ENCODE data around the gene PPFIBP1. TPM values are rescaled to one million over a fixed set of nuclear protein-coding genes. Genes with fewer than 3 reads are reported as not detected.
"Not testable (repeated sequence)": the region's sequence is repeated elsewhere in the genome, so short reads cannot be mapped to it uniquely, and the experiment has no call there.

The PPFIBP1 gene
- total RNA-seq, 1 donor from 2014 or later, result 69.3 TPM

GRCh38 chr12:27555925-27556778 is 32.1 kb downstream of the PPFIBP1 start:
- FAIRE-seq, result no peak
- no peak for DNase-seq (ENCODE audit: low spot score in 2 of 2)

GRCh38 chr12:27560126-27560525 is 36.1 kb downstream of the PPFIBP1 start:
- no peak for DNase-seq (ENCODE audit: low spot score in 2 of 2)
- no peak for FAIRE-seq

- FAIRE-seq (no peak), DNase-seq (ENCODE audit: low spot score in 2 of 2) (no peak)
Measured at GRCh38 chr12:27561535-27562350, 37.7 kb downstream of the PPFIBP1 start.

- DNase-seq (ENCODE audit: low spot score in 2 of 2) (no peak), FAIRE-seq (no peak)
Measured at GRCh38 chr12:27564612-27565213, 40.7 kb downstream of the PPFIBP1 start.

GRCh38 chr12:27566159-27566558 is 42.2 kb downstream of the PPFIBP1 start:
- DNase-seq (ENCODE audit: low spot score in 2 of 2), result no peak

GRCh38 chr12:27566626-27567025 is 42.6 kb downstream of the PPFIBP1 start:
- FAIRE-seq, result no peak
- no peak for DNase-seq (ENCODE audit: low spot score in 2 of 2)

More at GRCh38 chr12:27566159-27566558, 42.2 kb downstream of the PPFIBP1 start:
- FAIRE-seq, result no peak

- DNase-seq (ENCODE audit: low spot score in 2 of 2), result no peak
- no peak for FAIRE-seq
Measured at GRCh38 chr12:27571463-27571862, 47.5 kb downstream of the PPFIBP1 start.

- DNase-seq (ENCODE audit: low spot score in 2 of 2), result no peak
Measured at GRCh38 chr12:27572486-27573255, 48.7 kb downstream of the PPFIBP1 start.

GRCh38 chr12:27573972-27574371 is 50.0 kb downstream of the PPFIBP1 start:
- FAIRE-seq (no peak), DNase-seq (ENCODE audit: low spot score in 2 of 2) (no peak)

More at GRCh38 chr12:27572486-27573255, 48.7 kb downstream of the PPFIBP1 start:
- FAIRE-seq, result no peak

- DNase-seq (ENCODE audit: low spot score in 2 of 2) (no peak), FAIRE-seq (peak; percentile 3)
Measured at GRCh38 chr12:27575090-27575761, 51.2 kb downstream of the PPFIBP1 start.

- DNase-seq (ENCODE audit: low spot score in 2 of 2) (no peak), FAIRE-seq (no peak)
Measured at GRCh38 chr12:27575762-27576118, 51.7 kb downstream of the PPFIBP1 start.

- FAIRE-seq, result no peak
- DNase-seq (ENCODE audit: low spot score in 2 of 2), result no peak
Measured at GRCh38 chr12:27576667-27577347, 52.8 kb downstream of the PPFIBP1 start.

GRCh38 chr12:27577688-27578087 is 53.7 kb downstream of the PPFIBP1 start:
- FAIRE-seq (no peak), DNase-seq (ENCODE audit: low spot score in 2 of 2) (no peak)

- DNase-seq (ENCODE audit: low spot score in 2 of 2), result no peak
- no peak for FAIRE-seq
Measured at GRCh38 chr12:27578689-27579372, 54.8 kb downstream of the PPFIBP1 start.

GRCh38 chr12:27580561-27581330 is 56.7 kb downstream of the PPFIBP1 start:
- DNase-seq (ENCODE audit: low spot score in 2 of 2), result no peak
- FAIRE-seq, result no peak

- DNase-seq (ENCODE audit: low spot score in 2 of 2); FAIRE-seq: not testable (repeated sequence)
Measured at GRCh38 chr12:27581331-27581671, 57.3 kb downstream of the PPFIBP1 start.

- not testable (repeated sequence) for DNase-seq (ENCODE audit: low spot score in 2 of 2); FAIRE-seq
Measured at GRCh38 chr12:27581833-27582232, 57.8 kb downstream of the PPFIBP1 start.

- FAIRE-seq, result not testable (repeated sequence)
Measured at GRCh38 chr12:27582445-27582844, 58.4 kb downstream of the PPFIBP1 start.

More at GRCh38 chr12:27582445-27582844, 58.4 kb downstream of the PPFIBP1 start:
- DNase-seq (ENCODE audit: low spot score in 2 of 2), result not testable (repeated sequence)
